GM19467 (cell line): Measurements from ENCODE around the gene PRMT7.

Source experiments
- ATAC-seq: cut with Tn5 transposase; IDR thresholded peaks from one replicate; pipeline ENCODE4 v1.9.1; 2021; ENCODE audit warnings: mild to moderate bottlenecking, moderate library complexity; ENCODE audit not compliant: unreplicated experiment

Gene PRMT7

DNA sequence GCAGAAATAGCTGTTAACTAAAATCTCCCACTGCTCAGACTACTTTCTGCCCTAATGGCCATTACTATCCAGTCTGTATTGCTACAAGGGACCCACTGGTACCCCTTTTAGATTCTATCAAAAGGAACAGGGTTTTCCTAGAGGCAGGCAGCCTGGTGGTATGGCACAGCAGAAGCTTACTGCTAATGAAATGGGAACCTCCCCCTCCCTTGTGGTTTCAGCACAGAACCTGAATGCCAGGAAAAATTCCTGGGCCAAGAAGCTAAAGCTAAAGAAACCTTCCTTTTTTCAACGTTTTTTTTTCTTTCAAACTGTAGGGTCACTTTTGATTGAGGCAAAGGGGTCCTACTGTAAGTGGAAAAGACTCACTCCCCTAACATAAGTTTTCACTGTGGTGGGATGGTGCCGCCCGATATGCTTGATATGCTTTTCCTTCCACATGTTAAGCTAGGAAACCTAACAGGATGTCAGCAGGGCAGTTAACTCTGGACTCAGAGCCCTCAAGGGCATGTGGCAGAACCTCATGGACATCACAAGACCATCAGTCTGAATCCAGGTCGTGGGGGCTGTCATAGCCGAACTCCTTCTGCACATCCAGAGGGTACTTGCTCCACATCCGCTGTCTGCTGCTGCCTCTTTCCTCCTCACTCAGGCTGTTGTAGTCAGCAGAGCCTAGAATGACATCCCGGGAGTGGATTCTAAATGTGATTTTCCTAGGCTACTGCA lies 9.9 kb upstream of the PRMT7 start:
- ATAC-seq = no peak

DNA sequence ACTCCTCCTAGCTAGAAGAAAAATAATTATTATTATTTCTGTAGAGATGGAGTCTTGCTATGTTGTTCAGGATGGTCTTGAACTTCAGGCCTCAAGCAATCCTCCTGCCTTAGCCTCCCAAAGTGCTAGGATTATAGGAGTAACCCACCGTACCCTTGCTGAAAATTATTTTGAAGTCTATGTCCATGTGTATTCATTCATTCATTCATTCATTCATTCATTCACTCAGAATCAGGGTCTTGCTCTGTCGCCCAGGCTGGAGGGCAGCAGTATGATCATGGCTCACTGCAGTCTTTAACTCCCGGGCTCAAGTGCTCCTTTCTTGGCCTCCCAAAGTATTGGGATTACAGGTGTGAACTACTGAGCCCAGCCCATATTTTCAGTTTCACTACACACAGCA lies 4.2 kb upstream of the PRMT7 start:
- no peak for ATAC-seq

DNA sequence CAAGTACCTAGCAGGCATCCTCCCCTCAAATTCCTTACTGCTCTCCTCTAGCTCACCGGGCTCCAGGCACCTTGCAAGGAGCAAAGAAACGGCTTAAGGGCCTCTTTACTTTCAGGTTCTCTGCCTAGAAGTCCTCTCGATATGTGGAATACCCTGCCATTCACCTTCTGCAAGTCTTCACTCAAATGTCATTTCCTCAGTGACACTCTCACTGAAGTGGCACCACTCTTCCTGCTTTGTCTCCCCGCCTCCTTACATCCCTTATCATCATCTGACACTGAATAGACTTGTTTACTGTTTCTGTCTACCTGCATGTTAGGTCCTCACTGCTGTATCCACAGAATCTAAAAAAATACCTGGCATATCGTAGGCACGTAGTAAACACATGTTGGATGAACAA lies 1.0 kb upstream of the PRMT7 start:
- no peak for ATAC-seq

GRCh38 chr16:68310437-68310773 lies 414 bp upstream of the PRMT7 start:
- no peak for ATAC-seq

DNA sequence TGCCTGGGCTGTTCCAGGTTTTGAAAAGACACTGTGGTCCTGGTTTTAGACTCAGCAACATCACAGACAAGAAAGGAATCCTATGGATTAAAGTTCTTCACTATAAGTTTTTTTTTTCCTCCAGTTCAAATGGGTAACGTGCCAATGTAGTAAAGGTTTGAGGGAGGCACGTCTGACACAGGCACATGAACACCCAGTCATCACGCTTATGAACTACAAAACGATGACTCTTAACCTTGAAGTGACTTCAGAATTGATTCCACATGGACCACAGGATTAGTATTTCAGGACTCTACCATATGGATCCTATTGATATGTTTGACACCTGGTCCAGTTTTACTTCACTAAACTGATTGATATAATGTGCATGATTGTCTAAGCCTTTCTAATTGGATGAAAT lies 2.3 kb downstream of the PRMT7 start:
- no peak for ATAC-seq

DNA sequence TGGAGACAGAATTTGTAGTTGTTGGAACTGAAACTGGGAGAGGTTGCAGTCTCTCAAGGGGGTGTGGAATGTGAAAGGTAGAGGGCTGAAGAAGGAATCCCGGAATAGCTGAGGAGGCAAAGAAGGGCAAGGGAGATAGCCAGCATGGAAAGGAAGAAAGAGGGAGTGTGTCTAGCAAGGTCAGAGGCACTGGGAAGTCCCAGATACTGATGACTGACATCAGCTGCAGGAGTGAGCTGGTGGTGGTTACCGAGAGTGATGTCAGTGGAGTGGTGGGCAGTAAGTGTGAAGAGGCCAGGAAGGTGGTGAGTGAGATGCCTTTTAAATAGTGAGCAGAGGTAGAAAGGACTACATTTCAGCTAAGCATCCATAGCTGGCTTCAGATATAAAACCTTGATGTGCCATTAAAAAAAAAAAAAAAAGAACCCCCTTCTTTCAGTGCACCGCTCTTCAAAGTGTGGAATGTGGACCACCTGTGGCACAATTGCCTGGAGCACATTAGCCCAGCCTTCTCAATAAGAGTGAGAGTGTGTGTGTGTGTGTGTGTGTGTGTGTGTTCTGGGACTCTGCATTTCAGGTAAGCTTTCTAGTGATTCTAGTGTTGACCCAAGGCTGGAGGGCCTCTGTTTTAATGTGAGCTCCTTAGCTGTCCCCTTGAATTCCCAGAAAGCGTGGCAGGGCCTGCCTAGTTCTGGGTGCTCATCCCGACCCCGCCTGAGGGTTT lies 8.5 kb downstream of the PRMT7 start:
- no peak for ATAC-seq

- no peak for ATAC-seq
Observed at GRCh38 chr16:68324336-68324735, 13.5 kb downstream of the PRMT7 start.

- ATAC-seq = no peak
Observed at GRCh38 chr16:68324780-68325357, 14.1 kb downstream of the PRMT7 start.

- ATAC-seq = no peak
Observed at GRCh38 chr16:68328151-68328859, 17.5 kb downstream of the PRMT7 start.

DNA sequence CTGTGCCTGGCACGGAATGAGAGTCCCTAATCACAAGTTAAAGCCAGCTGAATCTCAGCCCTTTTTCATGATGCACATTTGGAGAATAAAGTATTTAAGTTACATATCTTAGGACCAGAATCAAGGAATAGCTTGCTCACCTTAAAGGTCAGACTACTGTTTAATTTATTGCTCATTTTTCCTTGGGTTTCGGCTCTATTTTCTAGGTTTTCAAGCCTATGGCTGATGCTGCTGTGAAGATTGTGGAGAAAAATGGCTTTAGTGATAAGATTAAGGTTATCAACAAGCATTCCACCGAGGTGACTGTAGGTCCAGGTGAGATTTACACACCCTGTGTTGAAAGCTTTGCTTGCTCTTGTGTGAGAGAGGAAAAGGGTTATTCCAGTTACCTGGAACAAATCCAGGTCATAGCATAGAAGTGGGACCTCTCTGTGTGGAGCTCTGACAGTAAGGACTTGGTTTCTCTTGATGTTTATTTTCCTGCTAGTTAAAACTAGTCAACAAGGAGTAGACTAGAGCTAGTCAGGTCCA lies 18.1 kb downstream of the PRMT7 start:
- no peak for ATAC-seq

DNA sequence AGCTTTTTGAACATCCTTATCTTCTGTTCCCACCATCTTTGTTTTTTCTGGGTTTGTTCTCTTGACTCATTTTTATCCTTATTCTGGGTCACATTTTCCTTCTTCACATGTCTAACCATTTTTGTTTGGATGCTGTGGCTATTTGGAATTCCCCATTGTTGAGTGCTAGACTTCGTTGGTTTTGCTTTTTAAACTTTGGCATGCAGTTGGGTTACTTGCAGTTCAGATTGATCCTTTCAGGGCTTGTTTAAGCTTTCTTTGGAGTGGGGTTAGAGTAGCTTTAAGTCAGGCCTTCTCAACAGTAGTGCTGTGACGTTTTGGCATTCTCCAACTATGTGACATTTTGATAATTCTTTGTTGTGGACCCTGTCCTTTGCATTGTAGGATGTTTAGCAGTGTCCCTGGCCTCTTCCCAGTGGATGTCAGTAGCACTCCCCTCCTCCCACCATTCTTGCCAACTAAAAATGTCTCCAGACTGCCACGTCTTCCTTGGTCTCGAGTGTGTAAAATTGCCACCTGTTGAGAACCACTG lies 21.1 kb downstream of the PRMT7 start:
- ATAC-seq = no peak

- ATAC-seq = no peak
Observed at GRCh38 chr16:68332411-68333121, 21.7 kb downstream of the PRMT7 start.

GRCh38 chr16:68335175-68335574 lies 24.4 kb downstream of the PRMT7 start:
- no peak for ATAC-seq

DNA sequence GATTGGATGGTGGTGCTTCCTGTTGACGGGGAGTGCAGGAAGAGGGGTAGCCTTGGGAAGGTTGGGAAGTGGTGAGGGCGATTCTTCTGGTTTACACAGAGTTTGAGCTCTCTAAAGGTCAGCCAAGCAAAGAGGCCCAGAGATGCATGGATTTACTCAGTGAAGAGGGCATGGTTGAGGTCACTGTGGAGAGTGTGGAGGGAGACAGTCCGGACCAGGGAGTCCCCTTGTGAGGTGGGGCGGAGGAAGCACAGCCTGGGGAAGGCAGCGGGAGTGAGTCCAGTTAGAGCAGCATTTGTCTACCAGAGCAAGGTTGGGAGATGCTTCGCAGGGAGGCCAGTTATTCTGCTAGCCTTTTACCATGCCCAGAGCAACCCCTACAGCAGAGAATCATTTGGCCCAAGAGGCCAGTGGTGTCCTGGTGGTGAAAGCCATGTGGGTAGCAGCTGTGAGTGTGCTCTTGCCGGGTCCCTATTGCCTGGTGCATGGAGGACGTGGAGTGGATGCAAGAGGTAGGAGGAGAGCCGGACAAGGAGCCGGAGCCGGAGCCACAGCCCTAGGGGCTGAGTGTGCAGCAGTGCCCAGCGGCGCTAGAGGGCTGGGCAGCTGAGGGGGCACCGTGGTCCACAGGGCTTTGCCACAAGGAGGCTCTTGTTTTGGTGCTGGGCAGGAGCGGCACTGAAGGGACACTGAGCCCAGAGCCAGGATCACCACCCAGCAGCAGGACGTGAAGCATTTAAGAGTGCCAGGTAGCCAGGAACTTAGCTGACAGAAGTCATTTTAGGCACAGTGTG lies 27.7 kb downstream of the PRMT7 start:
- ATAC-seq = no peak

DNA sequence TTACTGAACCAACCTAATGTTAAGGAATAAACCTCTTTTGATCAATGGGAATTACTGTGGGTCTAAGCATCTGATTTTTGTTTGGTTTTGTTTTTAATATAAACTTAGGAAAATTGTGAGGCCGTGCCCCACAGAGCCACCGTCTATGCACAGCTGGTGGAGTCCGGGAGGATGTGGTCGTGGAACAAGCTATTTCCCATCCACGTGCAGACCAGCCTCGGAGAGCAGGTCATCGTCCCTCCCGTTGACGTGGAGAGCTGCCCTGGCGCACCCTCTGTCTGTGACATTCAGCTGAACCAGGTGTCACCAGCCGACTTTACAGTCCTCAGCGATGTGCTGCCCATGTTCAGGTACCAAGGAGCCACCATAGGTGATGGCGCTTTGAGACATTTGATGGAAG lies 28.4 kb downstream of the PRMT7 start:
- no peak for ATAC-seq

- ATAC-seq = no peak
Observed at GRCh38 chr16:68342620-68343019, 31.8 kb downstream of the PRMT7 start.

- no peak for ATAC-seq
Observed at GRCh38 chr16:68343137-68343536, 32.3 kb downstream of the PRMT7 start.

DNA sequence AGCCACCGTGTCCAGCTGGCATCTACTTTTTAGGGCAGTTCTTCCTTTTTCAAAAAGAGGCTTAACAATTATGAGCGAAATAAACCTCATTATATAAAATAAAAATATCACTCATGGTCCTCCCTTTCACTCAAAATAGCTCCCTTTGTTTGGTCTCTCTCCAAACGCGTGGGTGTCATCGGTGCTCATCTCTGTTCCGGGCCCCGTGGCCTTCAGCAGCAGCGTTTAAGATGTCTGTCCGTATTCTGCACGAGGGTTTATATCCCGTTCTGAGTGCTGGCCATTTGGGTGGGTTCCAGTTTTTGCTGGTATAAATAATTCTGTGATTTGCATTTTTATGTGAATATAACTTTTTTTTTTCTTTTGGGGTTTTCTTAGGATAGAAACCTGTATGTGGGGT lies 33.4 kb downstream of the PRMT7 start:
- no peak for ATAC-seq

GRCh38 chr16:68345351-68345810 lies 34.6 kb downstream of the PRMT7 start:
- no peak for ATAC-seq
